Muscle layer of duodenum (tissue), 2 donors: ENCODE results near the gene GALK2.
"Not testable (repeated sequence)": the region's sequence is repeated elsewhere in the genome, so short reads cannot be mapped to it uniquely, and the experiment has no call there.

ENCODE experiments used
- H3K27ac ChIP-seq: one replicate; pipeline ENCODE4 v1.7.0; 2013; ENCODE audit warnings: mild to moderate bottlenecking, low read length
- H3K27me3 ChIP-seq: one replicate; pipeline ENCODE4 v1.7.0; 2013; ENCODE audit warnings: low read depth, mild to moderate bottlenecking, control low read depth, low read length
- H3K36me3 ChIP-seq, 2 donors: one replicate each; pipeline ENCODE4 v1.7.0; 2013; ENCODE audit warnings: low read length in 2 of 2, control low read depth in 1 of 2, mild to moderate bottlenecking in 1 of 2; ENCODE audit not compliant: insufficient read depth in 2 of 2, control insufficient read depth in 1 of 2
- H3K4me1 ChIP-seq, 2 donors: one replicate each; pipeline ENCODE4 v1.7.0; 2013; ENCODE audit warnings: low read length in 2 of 2, mild to moderate bottlenecking in 2 of 2, control low read depth in 1 of 2, moderate library complexity in 1 of 2; ENCODE audit not compliant: insufficient read depth in 2 of 2, control insufficient read depth in 1 of 2
- H3K4me3 ChIP-seq, 2 donors: one replicate each; pipeline ENCODE4 v1.7.0; 2013; ENCODE audit warnings: low read length in 2 of 2, low read depth in 1 of 2, mild to moderate bottlenecking in 1 of 2
- H3K9me3 ChIP-seq, 2 donors: one replicate each; pipeline ENCODE4 v1.7.0; 2013; ENCODE audit warnings: low read length in 2 of 2, control low read depth in 1 of 2, mild to moderate bottlenecking in 1 of 2; ENCODE audit not compliant: control insufficient read depth in 1 of 2
- donor health status: healthy.

Gene GALK2

GRCh38 chr15:49188933-49189332 lies 18.9 kb downstream of the GALK2 start:
- no peak overlapping the region for H3K4me3 ChIP-seq
- H3K36me3 ChIP-seq = no peaks in the 10 kb centered on the region
- H3K9me3 ChIP-seq = no peaks in the 10 kb centered on the region
- no peaks in the 10 kb centered on the region for H3K4me1 ChIP-seq
- H3K27ac ChIP-seq = no peak overlapping the region
- H3K27me3 ChIP-seq = no peaks in the 10 kb centered on the region

GRCh38 chr15:49189631-49190030 lies 19.6 kb downstream of the GALK2 start:
- H3K27me3 ChIP-seq = no peaks in the 10 kb centered on the region
- no peaks in the 10 kb centered on the region for H3K4me1 ChIP-seq
- no peak overlapping the region for H3K27ac ChIP-seq
- no peaks in the 10 kb centered on the region for H3K36me3 ChIP-seq
- H3K9me3 ChIP-seq = no peaks in the 10 kb centered on the region
- no peak overlapping the region for H3K4me3 ChIP-seq

GRCh38 chr15:49190586-49190985 lies 20.5 kb downstream of the GALK2 start:
- no peaks in the 10 kb centered on the region for H3K27me3 ChIP-seq
- no peak overlapping the region for H3K27ac ChIP-seq
- H3K36me3 ChIP-seq = no peaks in the 10 kb centered on the region
- H3K4me1 ChIP-seq = no peaks in the 10 kb centered on the region
- H3K4me3 ChIP-seq = no peak overlapping the region
- no peaks in the 10 kb centered on the region for H3K9me3 ChIP-seq

GRCh38 chr15:49191892-49192291 lies 21.8 kb downstream of the GALK2 start:
- Histone ChIP-seq H3K4me1 (no peaks in the 10 kb centered on the region), H3K9me3 (no peaks in the 10 kb centered on the region), H3K4me3 (no peak overlapping the region), H3K27ac (no peak overlapping the region), H3K36me3 (no peaks in the 10 kb centered on the region), H3K27me3 (no peaks in the 10 kb centered on the region)

GRCh38 chr15:49196856-49197255 lies 26.8 kb downstream of the GALK2 start:
- H3K4me3 ChIP-seq = no peak overlapping the region
- H3K9me3 ChIP-seq = no peaks in the 10 kb centered on the region
- H3K36me3 ChIP-seq = no peaks in the 10 kb centered on the region
- H3K27me3 ChIP-seq = no peaks in the 10 kb centered on the region
- H3K27ac ChIP-seq = no peak overlapping the region
- H3K4me1 ChIP-seq = peaks cover 0 to 8% of the 10 kb centered on the region in 2 donors

GRCh38 chr15:49199666-49200065 lies 29.6 kb downstream of the GALK2 start:
- Histone ChIP-seq H3K9me3 (no peaks in the 10 kb centered on the region), H3K4me1 (peaks cover 0 to 8% of the 10 kb centered on the region in 2 donors), H3K27me3 (no peaks in the 10 kb centered on the region), H3K36me3 (peaks cover 0 to 8% of the 10 kb centered on the region in 2 donors), H3K4me3 (no peak overlapping the region), H3K27ac (no peak overlapping the region)

GRCh38 chr15:49200347-49200746 lies 30.3 kb downstream of the GALK2 start:
- Histone ChIP-seq H3K36me3 (peaks cover 0 to 8% of the 10 kb centered on the region in 2 donors), H3K4me3 (no peak overlapping the region), H3K4me1 (peaks cover 0 to 8% of the 10 kb centered on the region in 2 donors), H3K27me3 (no peaks in the 10 kb centered on the region), H3K9me3 (no peaks in the 10 kb centered on the region), H3K27ac (no peak overlapping the region)

- H3K36me3 ChIP-seq, H3K27ac ChIP-seq, H3K9me3 ChIP-seq, H3K4me3 ChIP-seq, H3K27me3 ChIP-seq, H3K4me1 ChIP-seq: not testable (repeated sequence)
Observed at GRCh38 chr15:49208102-49208501, 38.1 kb downstream of the GALK2 start.

- Histone ChIP-seq H3K27ac (no peak overlapping the region), H3K4me3 (no peak overlapping the region), H3K9me3 (peaks cover 0 to 6% of the 10 kb centered on the region in 2 donors), H3K4me1 (no peaks in the 10 kb centered on the region), H3K36me3 (peaks cover 2 to 5% of the 10 kb centered on the region in 2 donors), H3K27me3 (no peaks in the 10 kb centered on the region)
Observed at GRCh38 chr15:49212897-49213296, 42.9 kb downstream of the GALK2 start.

GRCh38 chr15:49215768-49216739 lies 46.0 kb downstream of the GALK2 start:
- Histone ChIP-seq H3K27ac (no peak overlapping the region), H3K27me3 (no peaks in the 10 kb centered on the region), H3K36me3 (peaks cover 4 to 16% of the 10 kb centered on the region in 2 donors), H3K4me3 (no peak overlapping the region), H3K4me1 (no peaks in the 10 kb centered on the region), H3K9me3 (peaks cover 0 to 4% of the 10 kb centered on the region in 2 donors)

- peaks cover 5 to 16% of the 10 kb centered on the region in 2 donors for H3K36me3 ChIP-seq
- no peak overlapping the region for H3K27ac ChIP-seq
- peaks cover 0 to 11% of the 10 kb centered on the region in 2 donors for H3K9me3 ChIP-seq
- H3K4me3 ChIP-seq = no peak overlapping the region
- no peaks in the 10 kb centered on the region for H3K27me3 ChIP-seq
- H3K4me1 ChIP-seq = no peaks in the 10 kb centered on the region
Observed at GRCh38 chr15:49223536-49224274, 53.7 kb downstream of the GALK2 start.
